Activated CD8-positive, alpha-beta T cell treated with anti-CD3 and anti-CD28 coated beads for 36 hours (primary cell): Measurements from ENCODE around the gene NIN. TPM values are rescaled to one million over a fixed set of nuclear protein-coding genes. Genes with fewer than 3 reads are reported as not detected.
A peak's percentile ranks its signal among the peaks of the same experiment; 100 is the strongest.

Source experiments
- ATAC-seq: fragments of 200-7000 bp; cut with Tn5 transposase; one replicate; pipeline ENCODE4 v1.10.0; 2021; ENCODE audit warnings: mild to moderate bottlenecking, moderate library complexity
- CTCF ChIA-PET: fragments of 350-600 bp; sonication (Branson Sonifier 250); formaldehyde crosslinking; loops from one replicate; lab custom pipeline; 2021; ENCODE audit warnings: antibody characterized with exemption; lab: Charles Lee
- POLR2A ChIA-PET: fragments of 350-600 bp; sonication (Branson Sonifier 250); formaldehyde crosslinking; loops from one replicate; lab custom pipeline; 2021; ENCODE audit warnings: antibody characterized with exemption; lab: Charles Lee
- DNase-seq: peaks from one replicate; pipeline ENCODE4 v3.0.0-alpha.2; 2020
- H3K27ac Mint-ChIP-seq: one replicate; pipeline ENCODE4 v1.8.0; 2021; ENCODE audit warnings: mild to moderate bottlenecking, mixed read lengths
- H3K27me3 Mint-ChIP-seq: one replicate; pipeline ENCODE4 v1.8.0; 2021; ENCODE audit warnings: mixed read lengths
- H3K36me3 Mint-ChIP-seq: one replicate; pipeline ENCODE4 v1.8.0; 2021; ENCODE audit warnings: low read depth, mixed read lengths
- H3K4me1 Mint-ChIP-seq: one replicate; pipeline ENCODE4 v1.8.0; 2021; ENCODE audit warnings: low read depth, mixed read lengths
- H3K4me3 Mint-ChIP-seq: one replicate; pipeline ENCODE4 v1.8.0; 2021; ENCODE audit warnings: mild to moderate bottlenecking, moderate library complexity, mixed read lengths
- H3K9me3 Mint-ChIP-seq: one replicate; pipeline ENCODE4 v1.8.0; 2021; ENCODE audit warnings: mixed read lengths
- CTCF ChIP-seq: fragments of 200-600 bp; IDR thresholded peaks from one replicate; pipeline ENCODE4 v1.8.0; 2022; ENCODE audit warnings: antibody characterized with exemption, mild to moderate bottlenecking
- intact Hi-C: fragments of 100-400 bp; cut with micrococcal nuclease; formaldehyde crosslinking; loops from one replicate; pipeline ENCODE4 v1.10.0; 2022
- total RNA-seq, 2 experiments: library from RNA; stranded (reverse); gene quantifications; one replicate each; pipeline ENCODE4 v1.2.3, GENCODE V29; 2021

Gene NIN
- total RNA-seq, 2 experiments from 2014 or later, result 71.9 to 72.8 TPM

DNA sequence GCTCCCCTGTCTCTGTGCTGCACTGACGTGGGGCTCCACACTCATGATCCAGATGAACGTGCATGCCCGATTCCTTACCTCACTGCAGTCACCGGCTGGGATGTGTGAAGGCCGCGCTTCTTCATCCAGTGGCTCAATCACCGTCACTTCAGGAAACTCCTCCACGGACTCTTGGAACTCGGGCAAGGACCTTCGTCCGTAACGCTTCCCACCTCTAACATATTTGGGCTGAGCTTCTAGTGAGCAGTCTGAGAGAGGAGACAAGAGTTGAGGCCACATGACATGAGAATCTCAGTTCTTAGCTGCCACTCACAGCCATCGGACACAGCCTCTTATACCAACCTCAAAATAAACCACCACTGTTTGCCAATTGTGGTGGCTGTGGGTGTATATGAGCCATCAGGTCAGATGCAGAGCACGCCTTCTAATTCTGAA is 38.3 kb downstream of the NIN start:
- Mint-ChIP-seq H3K9me3 (no peaks in the 10 kb centered on the region), H3K4me1 (peaks cover 88% of the 10 kb centered on the region), H3K36me3 (peaks cover 45% of the 10 kb centered on the region), H3K27me3 (no peaks in the 10 kb centered on the region), H3K27ac (peak overlapping the region; percentile 87), H3K4me3 (peak overlapping the region; percentile 62)
- CTCF ChIA-PET, result interaction anchor here (0.8 to 11.6 kb wide), 6 partner anchors 17 to 249 kb away, joined by 3 to 103 read pairs (median 4); no protein-coding TSS in a partner anchor
- DNase-seq, result peak; percentile 24
- POLR2A ChIA-PET, result interaction anchor here (0.7 to 4.3 kb wide), 9 partner anchors 10 to 67 kb away, joined by 3 to 17 read pairs (median 3); partner anchors contain the start of gene NIN
- peak; percentile 28 for ATAC-seq
- TF ChIP-seq CTCF, result no peak
- intact Hi-C loops, result loop anchor here (5.0 kb wide), 1 partner anchor 35 kb away; no protein-coding TSS in a partner anchor

DNA sequence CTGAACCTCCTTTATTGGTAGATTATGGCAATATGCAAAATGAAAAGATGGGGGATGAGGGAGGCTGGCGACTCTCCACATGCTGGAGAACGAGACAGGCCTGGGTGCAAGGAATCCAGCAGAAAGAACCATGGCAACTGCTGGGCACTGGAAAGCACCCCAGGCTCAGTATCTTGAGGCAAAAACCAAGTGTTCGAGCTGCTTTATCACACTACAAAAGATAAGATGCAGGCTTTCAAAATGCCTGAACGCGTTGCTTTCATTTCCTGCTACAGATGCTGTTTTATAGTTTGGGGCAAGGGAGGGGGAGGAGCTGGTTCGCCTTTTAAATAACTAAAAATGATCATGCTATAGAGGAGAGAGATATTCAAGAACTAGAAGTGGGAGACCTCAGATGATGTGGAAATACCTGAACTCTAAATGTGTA is 38.9 kb downstream of the NIN start:
- ChIA-PET POLR2A (interaction anchor here (0.6 to 4.3 kb wide), 10 partner anchors 15 to 428 kb away, joined by 3 to 17 read pairs (median 3); partner anchors contain the start of gene NIN), CTCF (interaction anchor here (1.4 to 11.6 kb wide), 5 partner anchors 17 to 249 kb away, joined by 3 to 103 read pairs (median 4); no protein-coding TSS in a partner anchor)
- DNase-seq, result peak; percentile 58
- no peaks in the 10 kb centered on the region for H3K27me3 Mint-ChIP-seq
- peaks cover 89% of the 10 kb centered on the region for H3K4me1 Mint-ChIP-seq
- ATAC-seq, result peak; percentile 65
- peak overlapping the region; percentile 87 for H3K27ac Mint-ChIP-seq
- no peaks in the 10 kb centered on the region for H3K9me3 Mint-ChIP-seq
- TF ChIP-seq CTCF, result no peak
- peak overlapping the region; percentile 62 for H3K4me3 Mint-ChIP-seq
- peaks cover 50% of the 10 kb centered on the region for H3K36me3 Mint-ChIP-seq
- intact Hi-C loops, result loop anchor here (5.0 kb wide), 1 partner anchor 35 kb away; no protein-coding TSS in a partner anchor

- DNase-seq, result no peak
- CTCF ChIA-PET, result interaction anchor here (1.4 to 11.6 kb wide), 2 partner anchors 16 to 248 kb away, joined by 4 to 103 read pairs; no protein-coding TSS in a partner anchor
- intact Hi-C loops, result loop anchor here (5.0 kb wide), 1 partner anchor 36 kb away; no protein-coding TSS in a partner anchor
- no peaks in the 10 kb centered on the region for H3K9me3 Mint-ChIP-seq
- POLR2A ChIA-PET, result interaction anchor here (1.2 to 4.3 kb wide), 3 partner anchors 15 to 56 kb away, joined by 3 to 17 read pairs (median 3); partner anchors contain the start of gene NIN
- no peak for ATAC-seq
- H3K36me3 Mint-ChIP-seq, result peaks cover 53% of the 10 kb centered on the region
- no peaks in the 10 kb centered on the region for H3K27me3 Mint-ChIP-seq
- H3K4me3 Mint-ChIP-seq, result peak overlapping the region; percentile 62
- H3K4me1 Mint-ChIP-seq, result peaks cover 91% of the 10 kb centered on the region
- TF ChIP-seq CTCF, result no peak
- H3K27ac Mint-ChIP-seq, result peak overlapping the region; percentile 87
Observed at GRCh38 chr14:50791201-50791600, 39.8 kb downstream of the NIN start.

DNA sequence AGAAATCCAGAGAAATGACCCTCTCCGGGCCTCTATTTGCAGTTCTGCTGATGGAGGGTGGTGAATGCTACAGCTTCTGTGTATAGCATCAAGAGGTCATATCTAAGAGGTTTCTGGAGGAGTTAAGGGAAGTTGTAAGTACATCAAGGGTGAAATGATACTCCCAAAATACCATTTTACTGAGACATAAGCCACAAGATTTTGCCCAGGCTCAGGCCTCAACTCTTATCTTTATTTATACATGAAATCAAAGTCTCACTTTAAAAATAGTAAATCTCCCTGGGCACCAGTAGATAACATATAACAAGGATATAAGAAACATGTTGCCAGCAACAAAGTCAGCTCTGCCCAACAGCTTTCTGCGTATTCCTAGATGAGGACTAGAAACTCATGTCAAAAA is 40.4 kb downstream of the NIN start:
- TF ChIP-seq CTCF, result no peak
- ATAC-seq (no peak), DNase-seq (no peak)
- peak overlapping the region; percentile 87 for H3K27ac Mint-ChIP-seq
- ChIA-PET POLR2A (interaction anchor here (4.3 kb wide), 1 partner anchor 40 kb away, joined by 17 read pairs; the partner anchor contains the start of gene NIN), CTCF (interaction anchor here (1.8 to 11.6 kb wide), 3 partner anchors 15 to 70 kb away, joined by 9 to 103 read pairs (median 71); no protein-coding TSS in a partner anchor)
- H3K36me3 Mint-ChIP-seq, result peaks cover 54% of the 10 kb centered on the region
- no peaks in the 10 kb centered on the region for H3K27me3 Mint-ChIP-seq
- no peaks in the 10 kb centered on the region for H3K9me3 Mint-ChIP-seq
- H3K4me3 Mint-ChIP-seq, result no peak overlapping the region
- H3K4me1 Mint-ChIP-seq, result peaks cover 93% of the 10 kb centered on the region
- intact Hi-C loops, result loop anchor here (5.0 kb wide), 1 partner anchor 37 kb away; no protein-coding TSS in a partner anchor
